GM19328 (cell line): ENCODE measurements around the gene FLNC.

ENCODE experiments used
- ATAC-seq: cut with Tn5 transposase; IDR thresholded peaks from one replicate; pipeline ENCODE4 v1.9.1; 2021; ENCODE audit warnings: mild to moderate bottlenecking, moderate library complexity; ENCODE audit not compliant: unreplicated experiment

The FLNC gene

GRCh38 chr7:128830231-128831177 is at the start of gene FLNC:
TSS of gene FLNC (plus strand) at chr7:128830406. CDS start at chr7:128830638, 232 bp downstream.
- no peak for ATAC-seq

- no peak for ATAC-seq
Observed at GRCh38 chr7:128781126-128781525, 49.1 kb upstream of the FLNC start.

- no peak for ATAC-seq
Observed at GRCh38 chr7:128781851-128782250, 48.4 kb upstream of the FLNC start.

- no peak for ATAC-seq
Observed at GRCh38 chr7:128783143-128783861, 46.9 kb upstream of the FLNC start.

GRCh38 chr7:128785738-128786137 is 44.5 kb upstream of the FLNC start:
- no peak for ATAC-seq

- no peak for ATAC-seq
Observed at GRCh38 chr7:128788446-128789412, 41.5 kb upstream of the FLNC start.

- ATAC-seq: no peak
Observed at GRCh38 chr7:128790315-128791041, 39.7 kb upstream of the FLNC start.

- ATAC-seq: peak; percentile 81
Observed at GRCh38 chr7:128791121-128791971, 38.9 kb upstream of the FLNC start, which contains the start of gene CCDC136. TSS of gene CCDC136 (plus strand) at chr7:128791968. CDS start at chr7:128792412, 444 bp downstream.

- no peak for ATAC-seq
Observed at GRCh38 chr7:128791972-128792327, 38.3 kb upstream of the FLNC start.

GRCh38 chr7:128792471-128793180 is 37.6 kb upstream of the FLNC start:
- ATAC-seq: no peak

GRCh38 chr7:128793181-128793547 is 37.0 kb upstream of the FLNC start:
- no peak for ATAC-seq

GRCh38 chr7:128794020-128794419 is 36.2 kb upstream of the FLNC start:
- ATAC-seq: no peak

- no peak for ATAC-seq
Observed at GRCh38 chr7:128794436-128794835, 35.8 kb upstream of the FLNC start.

- ATAC-seq: no peak
Observed at GRCh38 chr7:128795129-128795528, 35.1 kb upstream of the FLNC start.

- ATAC-seq: no peak
Observed at GRCh38 chr7:128796327-128796726, 33.9 kb upstream of the FLNC start.

GRCh38 chr7:128799451-128799850 is 30.8 kb upstream of the FLNC start:
- no peak for ATAC-seq

GRCh38 chr7:128800567-128800966 is 29.6 kb upstream of the FLNC start:
- no peak for ATAC-seq

GRCh38 chr7:128801003-128801402 is 29.2 kb upstream of the FLNC start:
- ATAC-seq: no peak
